ENCODE data around the gene PLA2G3. TPM values are rescaled to one million over a fixed set of nuclear protein-coding genes. Genes with fewer than 3 reads are reported as not detected.

The PLA2G3 gene
- total RNA-seq, 1 experiment from 2014 or later, result 18.3 TPM

DNA sequence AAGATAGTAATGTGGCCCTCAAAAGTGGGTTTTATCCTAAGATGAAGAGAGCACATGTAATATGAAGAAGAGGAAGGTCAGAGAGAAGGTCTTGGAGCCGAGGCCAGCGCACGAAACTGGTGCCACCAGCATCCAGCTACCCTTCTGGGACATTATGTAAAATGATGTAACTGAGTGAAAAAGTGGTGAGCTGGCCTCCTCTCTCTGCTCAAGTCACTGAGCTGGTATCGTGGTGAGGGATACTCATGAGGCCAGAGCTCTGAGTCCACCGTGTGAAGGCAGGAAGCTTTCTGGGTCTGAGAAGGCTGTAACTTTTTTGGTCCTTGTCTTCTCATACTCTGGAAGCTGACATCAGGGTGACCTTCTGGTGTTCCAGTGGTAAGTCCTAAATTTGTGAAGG is 44.7 kb upstream of the PLA2G3 start (continued):
- TF ChIP-seq SMAD4 (CRISPR knock-in tag; IDR thresholded peaks at IDR 0.05), result no peak
- TF ChIP-seq GRHL2 (CRISPR knock-in tag; IDR thresholded peaks at IDR 0.05; ENCODE audit: insufficient replicate concordance, severe bottlenecking), result no peak

DNA sequence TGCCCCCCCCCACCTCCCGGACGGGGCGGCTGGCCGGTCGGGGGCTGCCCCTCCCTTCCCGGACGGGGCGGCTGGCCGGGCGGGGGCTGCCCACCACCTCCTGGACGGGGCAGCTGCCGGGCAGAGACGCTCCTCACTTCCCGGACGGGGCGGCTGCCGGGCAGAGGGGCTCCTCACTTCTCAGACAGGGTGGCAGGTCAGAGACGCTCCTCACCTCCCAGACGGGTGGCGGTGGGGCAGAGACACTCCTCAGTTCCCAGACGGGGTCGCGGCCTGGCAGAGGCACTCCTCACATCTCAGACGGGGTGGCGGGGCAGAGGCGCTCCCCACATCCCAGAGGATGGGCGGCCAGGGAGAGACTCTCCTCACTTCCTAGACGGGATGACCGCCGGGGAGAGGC is 43.7 kb upstream of the PLA2G3 start:
- Mint-ChIP-seq H3K27ac (no peak overlapping the region), H3K4me3 (no peak overlapping the region), H3K4me1 (no peaks in the 10 kb centered on the region), H3K27me3 (ENCODE audit: low read depth) (no peaks in the 10 kb centered on the region), H3K9me3 (peaks cover 18% of the 10 kb centered on the region), H3K36me3 (peaks cover 25% of the 10 kb centered on the region)
- POLR2A ChIA-PET, result no interaction called here
- TF ChIP-seq MAX (CRISPR knock-in tag; IDR thresholded peaks at IDR 0.05) (no peak), RELA (CRISPR knock-in tag; IDR thresholded peaks at IDR 0.05; ENCODE audit: borderline replicate concordance) (no peak), TEAD1 (CRISPR knock-in tag; IDR thresholded peaks at IDR 0.05) (no peak), KAT7 (CRISPR knock-in tag; IDR thresholded peaks at IDR 0.05; ENCODE audit: borderline replicate concordance) (no peak), PRDM15 (CRISPR knock-in tag; IDR thresholded peaks at IDR 0.05) (no peak), MXD4 (CRISPR knock-in tag; IDR thresholded peaks at IDR 0.05; ENCODE audit: borderline replicate concordance) (no peak), ETV6 (CRISPR knock-in tag; IDR thresholded peaks at IDR 0.05) (no peak), E2F5 (CRISPR knock-in tag; IDR thresholded peaks at IDR 0.05) (no peak), GRHL2 (CRISPR knock-in tag; IDR thresholded peaks at IDR 0.05; ENCODE audit: insufficient replicate concordance, severe bottlenecking) (no peak), CREB1 (CRISPR knock-in tag; IDR thresholded peaks at IDR 0.05) (no peak), ATF1 (CRISPR knock-in tag; IDR thresholded peaks at IDR 0.05) (no peak), ERG (CRISPR knock-in tag; IDR thresholded peaks at IDR 0.05) (no peak), ZBTB43 (CRISPR knock-in tag; IDR thresholded peaks at IDR 0.05) (no peak), GTF2I (CRISPR knock-in tag; conservative IDR thresholded peaks at IDR 0.05) (no peak), TEAD4 (CRISPR knock-in tag; IDR thresholded peaks at IDR 0.05) (no peak)
- TF ChIP-seq, protein P1, sequence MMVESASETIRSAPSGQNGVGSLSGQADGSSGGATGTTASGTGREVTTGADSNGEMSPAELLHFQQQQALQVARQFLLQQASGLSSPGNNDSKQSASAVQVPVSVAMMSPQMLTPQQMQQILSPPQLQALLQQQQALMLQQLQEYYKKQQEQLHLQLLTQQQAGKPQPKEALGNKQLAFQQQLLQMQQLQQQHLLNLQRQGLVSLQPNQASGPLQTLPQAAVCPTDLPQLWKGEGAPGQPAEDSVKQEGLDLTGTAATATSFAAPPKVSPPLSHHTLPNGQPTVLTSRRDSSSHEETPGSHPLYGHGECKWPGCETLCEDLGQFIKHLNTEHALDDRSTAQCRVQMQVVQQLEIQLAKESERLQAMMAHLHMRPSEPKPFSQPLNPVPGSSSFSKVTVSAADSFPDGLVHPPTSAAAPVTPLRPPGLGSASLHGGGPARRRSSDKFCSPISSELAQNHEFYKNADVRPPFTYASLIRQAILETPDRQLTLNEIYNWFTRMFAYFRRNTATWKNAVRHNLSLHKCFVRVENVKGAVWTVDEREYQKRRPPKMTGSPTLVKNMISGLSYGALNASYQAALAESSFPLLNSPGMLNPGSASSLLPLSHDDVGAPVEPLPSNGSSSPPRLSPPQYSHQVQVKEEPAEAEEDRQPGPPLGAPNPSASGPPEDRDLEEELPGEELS (CRISPR knock-in tag; IDR thresholded peaks at IDR 0.05), result no peak
- TF ChIP-seq, protein P2, sequence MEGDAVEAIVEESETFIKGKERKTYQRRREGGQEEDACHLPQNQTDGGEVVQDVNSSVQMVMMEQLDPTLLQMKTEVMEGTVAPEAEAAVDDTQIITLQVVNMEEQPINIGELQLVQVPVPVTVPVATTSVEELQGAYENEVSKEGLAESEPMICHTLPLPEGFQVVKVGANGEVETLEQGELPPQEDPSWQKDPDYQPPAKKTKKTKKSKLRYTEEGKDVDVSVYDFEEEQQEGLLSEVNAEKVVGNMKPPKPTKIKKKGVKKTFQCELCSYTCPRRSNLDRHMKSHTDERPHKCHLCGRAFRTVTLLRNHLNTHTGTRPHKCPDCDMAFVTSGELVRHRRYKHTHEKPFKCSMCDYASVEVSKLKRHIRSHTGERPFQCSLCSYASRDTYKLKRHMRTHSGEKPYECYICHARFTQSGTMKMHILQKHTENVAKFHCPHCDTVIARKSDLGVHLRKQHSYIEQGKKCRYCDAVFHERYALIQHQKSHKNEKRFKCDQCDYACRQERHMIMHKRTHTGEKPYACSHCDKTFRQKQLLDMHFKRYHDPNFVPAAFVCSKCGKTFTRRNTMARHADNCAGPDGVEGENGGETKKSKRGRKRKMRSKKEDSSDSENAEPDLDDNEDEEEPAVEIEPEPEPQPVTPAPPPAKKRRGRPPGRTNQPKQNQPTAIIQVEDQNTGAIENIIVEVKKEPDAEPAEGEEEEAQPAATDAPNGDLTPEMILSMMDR (IDR thresholded peaks at IDR 0.05), result no peak
- TF ChIP-seq, protein P3, sequence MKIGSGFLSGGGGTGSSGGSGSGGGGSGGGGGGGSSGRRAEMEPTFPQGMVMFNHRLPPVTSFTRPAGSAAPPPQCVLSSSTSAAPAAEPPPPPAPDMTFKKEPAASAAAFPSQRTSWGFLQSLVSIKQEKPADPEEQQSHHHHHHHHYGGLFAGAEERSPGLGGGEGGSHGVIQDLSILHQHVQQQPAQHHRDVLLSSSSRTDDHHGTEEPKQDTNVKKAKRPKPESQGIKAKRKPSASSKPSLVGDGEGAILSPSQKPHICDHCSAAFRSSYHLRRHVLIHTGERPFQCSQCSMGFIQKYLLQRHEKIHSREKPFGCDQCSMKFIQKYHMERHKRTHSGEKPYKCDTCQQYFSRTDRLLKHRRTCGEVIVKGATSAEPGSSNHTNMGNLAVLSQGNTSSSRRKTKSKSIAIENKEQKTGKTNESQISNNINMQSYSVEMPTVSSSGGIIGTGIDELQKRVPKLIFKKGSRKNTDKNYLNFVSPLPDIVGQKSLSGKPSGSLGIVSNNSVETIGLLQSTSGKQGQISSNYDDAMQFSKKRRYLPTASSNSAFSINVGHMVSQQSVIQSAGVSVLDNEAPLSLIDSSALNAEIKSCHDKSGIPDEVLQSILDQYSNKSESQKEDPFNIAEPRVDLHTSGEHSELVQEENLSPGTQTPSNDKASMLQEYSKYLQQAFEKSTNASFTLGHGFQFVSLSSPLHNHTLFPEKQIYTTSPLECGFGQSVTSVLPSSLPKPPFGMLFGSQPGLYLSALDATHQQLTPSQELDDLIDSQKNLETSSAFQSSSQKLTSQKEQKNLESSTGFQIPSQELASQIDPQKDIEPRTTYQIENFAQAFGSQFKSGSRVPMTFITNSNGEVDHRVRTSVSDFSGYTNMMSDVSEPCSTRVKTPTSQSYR (CRISPR knock-in tag; IDR thresholded peaks at IDR 0.05), result no peak
- TF ChIP-seq, protein P4, sequence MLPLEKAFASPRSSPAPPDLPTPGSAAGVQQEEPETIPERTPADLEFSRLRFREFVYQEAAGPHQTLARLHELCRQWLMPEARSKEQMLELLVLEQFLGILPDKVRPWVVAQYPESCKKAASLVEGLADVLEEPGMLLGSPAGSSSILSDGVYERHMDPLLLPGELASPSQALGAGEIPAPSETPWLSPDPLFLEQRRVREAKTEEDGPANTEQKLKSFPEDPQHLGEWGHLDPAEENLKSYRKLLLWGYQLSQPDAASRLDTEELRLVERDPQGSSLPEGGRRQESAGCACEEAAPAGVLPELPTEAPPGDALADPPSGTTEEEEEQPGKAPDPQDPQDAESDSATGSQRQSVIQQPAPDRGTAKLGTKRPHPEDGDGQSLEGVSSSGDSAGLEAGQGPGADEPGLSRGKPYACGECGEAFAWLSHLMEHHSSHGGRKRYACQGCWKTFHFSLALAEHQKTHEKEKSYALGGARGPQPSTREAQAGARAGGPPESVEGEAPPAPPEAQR (CRISPR knock-in tag; IDR thresholded peaks at IDR 0.05), result no peak
- DNase-seq (ENCODE audit: low spot score) (no peak), ATAC-seq (no peak)
- CTCF ChIA-PET, result interaction anchor here (2.1 kb wide), 1 partner anchor 29 kb away, joined by 6 read pairs; the partner anchor contains the start of gene LIMK2

Measured in WTC11 (cell line).